H9 (cell line): ENCODE measurements around the gene CD8A. TPM values are rescaled to one million over a fixed set of nuclear protein-coding genes. Genes with fewer than 3 reads are reported as not detected.

Experiments
- DNase-seq: peaks from one replicate; pipeline ENCODE4 v3.0.0-alpha.2; 2017
- H2AFZ ChIP-seq: one replicate; pipeline ENCODE4 v1.6.1; 2013; ENCODE audit warnings: mild to moderate bottlenecking, low read length, control low read depth, moderate library complexity
- H2AK5ac ChIP-seq: 2 replicates; pipeline ENCODE4 v1.6.1; 2013; ENCODE audit warnings: low read length, control low read depth, mixed read lengths; ENCODE audit not compliant: insufficient read length
- H2BK120ac ChIP-seq: one replicate; pipeline ENCODE4 v1.6.1; 2013; ENCODE audit warnings: low read depth, mild to moderate bottlenecking, low read length, control low read depth, inconsistent platforms; ENCODE audit not compliant: poor library complexity, severe bottlenecking
- H2BK12ac ChIP-seq: 2 replicates; pipeline ENCODE4 v1.6.1; 2013; ENCODE audit warnings: low read length, control low read depth, mixed read lengths, low read depth; ENCODE audit not compliant: insufficient read length
- H2BK15ac ChIP-seq: 2 replicates; pipeline ENCODE4 v1.6.1; 2013; ENCODE audit warnings: low read depth, low read length, control low read depth
- H2BK20ac ChIP-seq: one replicate; pipeline ENCODE4 v1.6.1; 2013; ENCODE audit warnings: low read depth, mild to moderate bottlenecking, low read length, control low read depth, inconsistent platforms; ENCODE audit not compliant: poor library complexity, severe bottlenecking
- H2BK5ac ChIP-seq: 2 replicates; pipeline ENCODE4 v1.6.1; 2013; ENCODE audit warnings: low read length, control low read depth, mixed read lengths; ENCODE audit not compliant: insufficient read length
- H3K14ac ChIP-seq: 2 replicates; pipeline ENCODE4 v1.6.1; 2013; ENCODE audit warnings: low read length, control low read depth; ENCODE audit not compliant: insufficient read depth
- H3K18ac ChIP-seq: 2 replicates; pipeline ENCODE4 v1.6.1; 2013; ENCODE audit warnings: low read depth, mild to moderate bottlenecking, mixed read lengths, low read length, control low read depth; ENCODE audit not compliant: insufficient read length
- H3K23ac ChIP-seq: 2 replicates; pipeline ENCODE4 v1.6.1; 2013; ENCODE audit warnings: low read length, control low read depth, mixed read lengths, low read depth; ENCODE audit not compliant: insufficient read length
- H3K23me2 ChIP-seq: 2 replicates; pipeline ENCODE4 v1.6.1; 2013; ENCODE audit warnings: low read depth, mild to moderate bottlenecking, mixed read lengths, low read length, control low read depth; ENCODE audit not compliant: insufficient read length, poor library complexity, severe bottlenecking
- H3K27ac ChIP-seq: 2 replicates; pipeline ENCODE4 v1.5.1; 2013; ENCODE audit warnings: low read length, control low read depth, mixed read lengths, low read depth; ENCODE audit not compliant: insufficient read length
- H3K27me3 ChIP-seq: 2 replicates; pipeline ENCODE4 v1.6.1; 2013; ENCODE audit warnings: low read length, control low read depth, inconsistent platforms; ENCODE audit not compliant: insufficient read depth
- H3K4ac ChIP-seq: 2 replicates; pipeline ENCODE4 v1.6.1; 2013; ENCODE audit warnings: low read depth, mild to moderate bottlenecking, control low read depth, inconsistent platforms, low read length, moderate library complexity
- H3K4me1 ChIP-seq: 2 replicates; pipeline ENCODE4 v1.6.1; 2013; ENCODE audit warnings: low read length, control low read depth, inconsistent platforms; ENCODE audit not compliant: insufficient read depth
- H3K4me2 ChIP-seq: 2 replicates; pipeline ENCODE4 v1.6.1; 2013; ENCODE audit warnings: low read length, control low read depth, mixed read lengths; ENCODE audit not compliant: insufficient read length, insufficient read depth
- H3K56ac ChIP-seq: 2 replicates; pipeline ENCODE4 v1.6.1; 2013; ENCODE audit warnings: low read depth, mild to moderate bottlenecking, mixed read lengths, low read length, control low read depth; ENCODE audit not compliant: insufficient read length
- H3K79me1 ChIP-seq: 2 replicates; pipeline ENCODE4 v1.6.1; 2013; ENCODE audit warnings: low read depth, mild to moderate bottlenecking, moderate library complexity, low read length, control low read depth, inconsistent platforms; ENCODE audit not compliant: insufficient read depth, poor library complexity, severe bottlenecking
- H3K79me2 ChIP-seq: 2 replicates; pipeline ENCODE4 v1.6.1; 2013; ENCODE audit warnings: low read length, control low read depth, inconsistent platforms; ENCODE audit not compliant: insufficient read depth
- H3K9ac ChIP-seq: 2 replicates; pipeline ENCODE4 v1.6.1; 2013; ENCODE audit warnings: low read length, control low read depth, mixed read lengths; ENCODE audit not compliant: insufficient read length; ENCODE audit errors: extremely low read depth
- H3K9me3 ChIP-seq: one replicate; pipeline ENCODE4 v1.6.1; 2013; ENCODE audit warnings: low read depth, low read length, inconsistent platforms; ENCODE audit not compliant: control insufficient read depth
- H3T11ph ChIP-seq: one replicate; pipeline ENCODE4 v1.6.1; 2013; ENCODE audit warnings: mild to moderate bottlenecking, low read length, control low read depth, inconsistent platforms
- H4K20me1 ChIP-seq: one replicate; pipeline ENCODE4 v1.6.1; 2013; ENCODE audit not compliant: control insufficient read depth, insufficient read length, insufficient read depth
- H4K5ac ChIP-seq: 2 replicates; pipeline ENCODE4 v1.6.1; 2013; ENCODE audit warnings: low read depth, mild to moderate bottlenecking, mixed read lengths, low read length, control low read depth; ENCODE audit not compliant: insufficient read length
- H4K8ac ChIP-seq: replicated peaks from 2 replicates; pipeline ENCODE4 v1.6.1; 2013; ENCODE audit warnings: low read length, control low read depth, mixed read lengths, low read depth; ENCODE audit not compliant: insufficient read length
- H4K91ac ChIP-seq: 2 replicates; pipeline ENCODE4 v1.6.1; 2013; ENCODE audit warnings: low read depth, mild to moderate bottlenecking, moderate library complexity, mixed read lengths, low read length, control low read depth; ENCODE audit not compliant: insufficient read length
- H3K27ac Mint-ChIP-seq, 3 experiments: 2 replicates in 2 of 3; 3 replicates in 1 of 3; pipeline ENCODE4 v1.8.0; 2020 to 2021; ENCODE audit warnings: mixed read lengths in 3 of 3, mild to moderate bottlenecking in 1 of 3, moderate library complexity in 1 of 3
- H3K27me3 Mint-ChIP-seq: 2 replicates; pipeline ENCODE4 v1.8.0; 2021; ENCODE audit warnings: low read depth, mild to moderate bottlenecking, moderate library complexity, mixed read lengths
- H3K36me3 Mint-ChIP-seq, 3 experiments: 2 replicates in 2 of 3; 3 replicates in 1 of 3; pipeline ENCODE4 v1.8.0; 2020 to 2021; ENCODE audit warnings: low read depth in 3 of 3, mixed read lengths in 3 of 3; ENCODE audit not compliant: insufficient read depth in 1 of 3
- H3K4me1 Mint-ChIP-seq, 2 experiments: 2 replicates each; pipeline ENCODE4 v1.8.0; 2020; ENCODE audit warnings: mixed read lengths in 2 of 2
- H3K4me3 Mint-ChIP-seq, 2 experiments: 2 replicates in 1 of 2; 3 replicates in 1 of 2; pipeline ENCODE4 v1.8.0; 2020 to 2021; ENCODE audit warnings: mild to moderate bottlenecking in 2 of 2, mixed read lengths in 2 of 2, moderate library complexity in 1 of 2
- H3K9me3 Mint-ChIP-seq, 2 experiments: 2 replicates in 1 of 2; 3 replicates in 1 of 2; pipeline ENCODE4 v1.8.0; 2020; ENCODE audit warnings: mild to moderate bottlenecking in 2 of 2, mixed read lengths in 2 of 2, moderate library complexity in 1 of 2
- CTCF ChIP-seq: fragments of 200-600 bp; sonication (generic); conservative IDR thresholded peaks from 3 replicates; pipeline ENCODE4 v1.8.0; 2021; ENCODE audit warnings: antibody characterized with exemption, mild to moderate bottlenecking
- WGBS: extraction: QIAGEN DNeasy Blood & Tissue Kit; methylation state at CpG from one replicate; pipeline ENCODE4 v1.1.7; 2013; ENCODE audit warnings: missing lambda C conversion rate, low lambda C conversion rate, mixed read lengths; ENCODE audit not compliant: insufficient read length; ENCODE audit errors: extremely low coverage; 5-methylcytosine and 5-hydroxymethylcytosine counted together
- total RNA-seq: library from RNA; stranded (reverse); gene quantifications from 2 replicates; pipeline ENCODE4 v1.2.1, GENCODE V29; 2021

The CD8A gene
- total RNA-seq, 1 experiment from 2014 or later = not detected

- no CpG with 5 or more reads among the region's 7 CpGs for WGBS
These were observed 8.0 kb downstream of the CD8A start for GRCh38 chr2:86782748-86783147.

More at GRCh38 chr2:86782748-86783147, 8.0 kb downstream of the CD8A start:
- no peaks in the 10 kb centered on the region for H3K9me3 ChIP-seq
- H2BK120ac ChIP-seq = no peak overlapping the region
- H3K23me2 ChIP-seq = no peaks in the 10 kb centered on the region
- H3T11ph ChIP-seq = no peak overlapping the region
- peaks cover 34% of the 10 kb centered on the region for H3K27me3 Mint-ChIP-seq
- no peak overlapping the region for H2BK20ac ChIP-seq
- DNase-seq = no peak
- H2AK5ac ChIP-seq = no peak overlapping the region
- H3K4me3 Mint-ChIP-seq = no peak overlapping the region
- H3K14ac ChIP-seq = no peak overlapping the region
- H3K27ac Mint-ChIP-seq = no peak overlapping the region
- H3K4ac ChIP-seq = no peak overlapping the region
- H3K23ac ChIP-seq = no peak overlapping the region
- no peaks in the 10 kb centered on the region for H3K36me3 Mint-ChIP-seq
- no peak overlapping the region for H3K56ac ChIP-seq
- no peaks in the 10 kb centered on the region for H4K20me1 ChIP-seq
- H3K4me1 Mint-ChIP-seq = no peaks in the 10 kb centered on the region
- no peak overlapping the region for H3K27ac ChIP-seq
- TF ChIP-seq CTCF = no peak
- peaks cover 2% of the 10 kb centered on the region; the same call in 1 of the 2 replicates for H3K27me3 ChIP-seq
- H2BK12ac ChIP-seq = no peak overlapping the region
- no peaks in the 10 kb centered on the region for H3K79me1 ChIP-seq
- H3K18ac ChIP-seq = no peak overlapping the region
- no peak overlapping the region for H2AFZ ChIP-seq
- H3K4me2 ChIP-seq = no peak overlapping the region
- no peak overlapping the region for H4K5ac ChIP-seq
- H3K9me3 Mint-ChIP-seq = no peaks in the 10 kb centered on the region
- no peak overlapping the region for H2BK15ac ChIP-seq
- no peaks in the 10 kb centered on the region for H3K4me1 ChIP-seq
- no peak overlapping the region for H4K91ac ChIP-seq
- H3K79me2 ChIP-seq = no peaks in the 10 kb centered on the region
- H2BK5ac ChIP-seq = no peak overlapping the region
- H4K8ac ChIP-seq = no peak overlapping the region
- H3K9ac ChIP-seq = no peak overlapping the region
